Neuronal stem cell (in vitro differentiated cells): ENCODE data around the gene TRAK2.
"Not testable (repeated sequence)": the region's sequence is repeated elsewhere in the genome, so short reads cannot be mapped to it uniquely, and the experiment has no call there.

Source experiments
- DNase-seq: peaks from one replicate; pipeline ENCODE4 v3.0.0-alpha.2; 2013; ENCODE audit warnings: low spot score
- H2AFZ ChIP-seq: one replicate; pipeline ENCODE4 v1.6.1; 2013; ENCODE audit warnings: mild to moderate bottlenecking, low read length, inconsistent platforms
- H2AK5ac ChIP-seq: 2 replicates; pipeline ENCODE4 v1.6.1; 2013; ENCODE audit warnings: low read depth, mild to moderate bottlenecking, inconsistent platforms, low read length, moderate library complexity, mixed read lengths
- H2BK120ac ChIP-seq: 2 replicates; pipeline ENCODE4 v1.6.1; 2013; ENCODE audit warnings: low read depth, mild to moderate bottlenecking, inconsistent platforms, low read length, moderate library complexity, mixed read lengths
- H2BK12ac ChIP-seq: one replicate; pipeline ENCODE4 v1.6.1; 2013; ENCODE audit warnings: low read length, inconsistent platforms
- H2BK15ac ChIP-seq: 2 replicates; pipeline ENCODE4 v1.6.1; 2013; ENCODE audit warnings: mild to moderate bottlenecking, low read length, inconsistent platforms, mixed read lengths
- H2BK5ac ChIP-seq: one replicate; pipeline ENCODE4 v1.6.1; 2013; ENCODE audit warnings: inconsistent platforms, mild to moderate bottlenecking, low read length, moderate library complexity
- H3K14ac ChIP-seq: one replicate; pipeline ENCODE4 v1.6.1; 2013; ENCODE audit warnings: low read length, inconsistent platforms
- H3K18ac ChIP-seq: 2 replicates; pipeline ENCODE4 v1.6.1; 2013; ENCODE audit warnings: low read length, inconsistent platforms
- H3K23ac ChIP-seq: 2 replicates; pipeline ENCODE4 v1.6.1; 2013; ENCODE audit warnings: low read depth, mild to moderate bottlenecking, mixed read lengths, low read length, inconsistent platforms; ENCODE audit not compliant: poor library complexity
- H3K27ac ChIP-seq: replicated peaks from 3 replicates; pipeline ENCODE4 v1.5.1; 2013; ENCODE audit warnings: low read length, inconsistent platforms
- H3K27me3 ChIP-seq, 3 experiments: 2 replicates each; pipeline ENCODE4 v1.6.1; 2013; ENCODE audit warnings: low read length in 3 of 3, mild to moderate bottlenecking in 2 of 3, inconsistent platforms in 1 of 3, low read depth in 1 of 3, mixed read lengths in 1 of 3, moderate library complexity in 1 of 3; ENCODE audit not compliant: control insufficient read depth in 3 of 3, insufficient read depth in 3 of 3
- H3K36me3 ChIP-seq, 2 donors: replicated peaks in 1 of 2; 2 replicates each; pipeline ENCODE4 v1.6.1; 2013; ENCODE audit warnings: low read length in 2 of 2; ENCODE audit not compliant: control insufficient read depth in 2 of 2, insufficient read depth in 2 of 2
- H3K4ac ChIP-seq: 2 replicates; pipeline ENCODE4 v1.6.1; 2013; ENCODE audit warnings: inconsistent platforms, mild to moderate bottlenecking, low read length, moderate library complexity
- H3K4me1 ChIP-seq, 2 donors: 1 replicate in 1 of 2; 2 replicates in 1 of 2; pipeline ENCODE4 v1.6.1; 2013; ENCODE audit warnings: low read length in 2 of 2, low read depth in 1 of 2; ENCODE audit not compliant: control insufficient read depth in 2 of 2, insufficient read depth in 1 of 2
- H3K4me2 ChIP-seq: one replicate; pipeline ENCODE4 v1.6.1; 2013; ENCODE audit warnings: mild to moderate bottlenecking, low read length, inconsistent platforms; ENCODE audit not compliant: insufficient read depth, poor library complexity, severe bottlenecking
- H3K4me3 ChIP-seq, 2 donors: 2 replicates each; pipeline ENCODE4 v1.5.1; 2013; ENCODE audit warnings: low read length in 2 of 2, mild to moderate bottlenecking in 2 of 2, inconsistent platforms in 1 of 2, moderate library complexity in 1 of 2
- H3K79me1 ChIP-seq: one replicate; pipeline ENCODE4 v1.6.1; 2013; ENCODE audit warnings: low read depth, mild to moderate bottlenecking, inconsistent platforms, low read length, moderate library complexity
- H3K9ac ChIP-seq: one replicate; pipeline ENCODE4 v1.6.1; 2013; ENCODE audit warnings: mild to moderate bottlenecking, low read depth, low read length, inconsistent platforms; ENCODE audit not compliant: poor library complexity
- H3K9me3 ChIP-seq, 2 donors: replicated peaks in 1 of 2; 2 replicates each; pipeline versions ENCODE3 to v1.6.1; 2013; ENCODE audit warnings: low read length in 2 of 2, mild to moderate bottlenecking in 2 of 2, inconsistent platforms in 1 of 2, low read depth in 1 of 2, mixed read lengths in 1 of 2, moderate library complexity in 1 of 2; ENCODE audit not compliant: control insufficient read depth in 2 of 2, insufficient read depth in 1 of 2
- H4K8ac ChIP-seq: one replicate; pipeline ENCODE4 v1.6.1; 2013; ENCODE audit warnings: low read depth, mild to moderate bottlenecking, inconsistent platforms, low read length, moderate library complexity
- H4K91ac ChIP-seq: one replicate; pipeline ENCODE4 v1.6.1; 2013; ENCODE audit warnings: low read length, low read depth, mild to moderate bottlenecking, inconsistent platforms; ENCODE audit not compliant: poor library complexity
- WGBS, 2 donors: extraction: QIAGEN DNeasy Blood & Tissue Kit; methylation state at CpG; one replicate each; pipeline ENCODE4 v1.1.7; 2013; ENCODE audit warnings: missing lambda C conversion rate in 2 of 2, mixed read lengths in 1 of 2; ENCODE audit not compliant: insufficient read length in 2 of 2, insufficient replicate concordance in 1 of 2; ENCODE audit errors: extremely low coverage in 2 of 2; 5-methylcytosine and 5-hydroxymethylcytosine counted together

The TRAK2 gene

GRCh38 chr2:201444746-201445465 lies 6.4 kb downstream of the TRAK2 start:
- Histone ChIP-seq H2BK120ac (no peak overlapping the region), H2AK5ac (no peak overlapping the region), H2BK12ac (no peak overlapping the region), H3K23ac (no peak overlapping the region), H3K4me2 (no peak overlapping the region), H3K4me3 (no peak overlapping the region), H2BK15ac (no peak overlapping the region), H2AFZ (no peak overlapping the region), H3K79me1 (peaks cover 1% of the 10 kb centered on the region), H3K27ac (no peak overlapping the region), H3K36me3 (no peaks in the 10 kb centered on the region), H3K4ac (no peak overlapping the region), H3K9me3 (no peaks in the 10 kb centered on the region), H3K9ac (no peak overlapping the region), H3K18ac (no peak overlapping the region), H4K91ac (no peak overlapping the region), H3K4me1 (no peaks in the 10 kb centered on the region), H3K14ac (no peak overlapping the region), H2BK5ac (no peak overlapping the region), H3K27me3 (no peaks in the 10 kb centered on the region), H4K8ac (no peak overlapping the region)
- no CpG with 5 or more reads among the region's 3 CpGs for WGBS, 2 donors
- DNase-seq, result no peak

GRCh38 chr2:201441409-201441808 lies 9.8 kb downstream of the TRAK2 start:
- Histone ChIP-seq H3K4me1 (no peaks in the 10 kb centered on the region), H2AFZ (no peak overlapping the region), H2BK12ac (no peak overlapping the region), H3K9me3 (no peaks in the 10 kb centered on the region), H3K27me3 (no peaks in the 10 kb centered on the region), H3K36me3 (no peaks in the 10 kb centered on the region), H3K14ac (no peak overlapping the region), H3K18ac (no peak overlapping the region), H3K23ac (no peak overlapping the region), H4K91ac (no peak overlapping the region), H3K9ac (no peak overlapping the region), H3K4me2 (no peak overlapping the region), H2BK120ac (no peak overlapping the region), H2BK15ac (no peak overlapping the region), H2BK5ac (no peak overlapping the region), H3K27ac (no peak overlapping the region), H2AK5ac (no peak overlapping the region), H3K4me3 (no peak overlapping the region), H3K4ac (no peak overlapping the region), H3K79me1 (peaks cover 1% of the 10 kb centered on the region), H4K8ac (no peak overlapping the region)
- DNase-seq, result no peak
- no CpG with 5 or more reads among the region's 7 CpGs for WGBS, 2 donors

DNA sequence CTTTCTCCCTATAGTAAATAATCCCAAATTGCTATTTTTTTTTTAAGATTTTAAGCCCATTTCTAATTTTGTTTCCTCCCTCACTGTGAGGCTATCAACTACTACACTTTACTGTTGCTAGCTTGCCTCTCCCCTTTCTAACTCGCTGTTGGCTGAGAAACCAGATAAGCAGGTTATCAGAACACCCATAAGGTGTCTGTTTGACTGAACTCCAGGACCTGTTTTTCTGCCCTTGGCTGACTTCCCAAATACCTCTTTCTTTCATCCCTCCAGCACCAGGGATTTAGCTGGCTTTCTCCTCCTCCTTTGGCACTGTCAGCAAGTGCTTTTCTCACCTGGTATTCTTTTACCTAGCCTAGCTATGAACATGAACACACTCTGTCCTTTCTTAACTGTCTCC lies 11.1 kb downstream of the TRAK2 start:
- no peak overlapping the region for H3K27ac ChIP-seq
- no peak overlapping the region for H3K9ac ChIP-seq
- H3K79me1 ChIP-seq, result peaks cover 1% of the 10 kb centered on the region
- no CpG with 5 or more reads among the region's 1 CpG for WGBS, 2 donors
- H2BK5ac ChIP-seq, result no peak overlapping the region
- H2AK5ac ChIP-seq, result no peak overlapping the region
- H3K18ac ChIP-seq, result no peak overlapping the region
- H3K4me3 ChIP-seq, result no peak overlapping the region
- no peak overlapping the region for H3K4ac ChIP-seq
- H3K14ac ChIP-seq, result no peak overlapping the region
- no peak overlapping the region for H2BK15ac ChIP-seq
- no peak overlapping the region for H2AFZ ChIP-seq
- no peaks in the 10 kb centered on the region for H3K36me3 ChIP-seq
- no peak overlapping the region for H2BK120ac ChIP-seq
- H3K27me3 ChIP-seq, result no peaks in the 10 kb centered on the region
- no peak for DNase-seq
- H3K9me3 ChIP-seq, result no peaks in the 10 kb centered on the region
- no peak overlapping the region for H3K4me2 ChIP-seq
- no peak overlapping the region for H3K23ac ChIP-seq
- H4K8ac ChIP-seq, result no peak overlapping the region
- H4K91ac ChIP-seq, result no peak overlapping the region
- H2BK12ac ChIP-seq, result no peak overlapping the region
- no peaks in the 10 kb centered on the region for H3K4me1 ChIP-seq

DNA sequence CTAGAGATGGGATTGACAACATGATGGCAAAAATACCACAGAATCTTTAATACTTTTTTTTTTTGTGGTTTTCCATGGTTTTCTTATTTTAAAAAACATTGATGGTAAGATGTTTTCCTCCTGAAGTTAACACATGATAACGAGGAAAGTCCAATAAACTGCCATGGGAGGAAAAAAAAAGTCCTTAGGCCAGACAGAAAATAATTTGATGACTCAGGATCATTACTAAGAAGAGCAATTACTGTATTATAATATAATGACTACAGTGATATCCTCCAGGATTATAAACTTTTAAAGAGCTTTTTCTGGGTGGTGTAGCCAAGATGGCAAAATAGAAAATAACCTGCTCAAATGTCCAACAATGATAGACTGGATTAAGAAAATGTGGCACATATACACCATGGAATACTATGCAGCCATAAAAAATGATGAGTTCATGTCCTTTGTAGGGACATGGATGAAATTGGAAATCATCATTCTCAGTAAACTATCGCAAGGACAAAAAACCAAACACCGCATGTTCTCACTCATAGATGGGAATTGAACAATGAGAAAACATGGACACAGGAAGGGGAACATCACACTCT lies 11.8 kb downstream of the TRAK2 start:
- no CpG with 5 or more reads among the region's 3 CpGs for WGBS, 2 donors

More for the DNA sequence above, 11.8 kb downstream of the TRAK2 start:
- not testable (repeated sequence) for H3K79me1 ChIP-seq, H3K36me3 ChIP-seq, H3K27me3 ChIP-seq, H3K4me3 ChIP-seq, H3K4me1 ChIP-seq, H4K91ac ChIP-seq, H4K8ac ChIP-seq, H3K9me3 ChIP-seq, H3K18ac ChIP-seq, DNase-seq, H3K14ac ChIP-seq, H3K27ac ChIP-seq, H3K23ac ChIP-seq, H2BK5ac ChIP-seq, H2AK5ac ChIP-seq, H3K9ac ChIP-seq, H3K4me2 ChIP-seq, H3K4ac ChIP-seq, H2AFZ ChIP-seq, H2BK120ac ChIP-seq, H2BK12ac ChIP-seq, H2BK15ac ChIP-seq
